HG03439 (cell line): ENCODE data around the gene RASGEF1B.
A peak's percentile ranks its signal among the peaks of the same experiment; 100 is the strongest.
"Not testable (repeated sequence)": the region's sequence is repeated elsewhere in the genome, so short reads cannot be mapped to it uniquely, and the experiment has no call there.

Experiments used
- ATAC-seq: cut with Tn5 transposase; IDR thresholded peaks from one replicate; pipeline ENCODE4 v1.9.1; 2021; ENCODE audit warnings: mild to moderate bottlenecking, moderate library complexity; ENCODE audit not compliant: unreplicated experiment

RASGEF1B gene

DNA sequence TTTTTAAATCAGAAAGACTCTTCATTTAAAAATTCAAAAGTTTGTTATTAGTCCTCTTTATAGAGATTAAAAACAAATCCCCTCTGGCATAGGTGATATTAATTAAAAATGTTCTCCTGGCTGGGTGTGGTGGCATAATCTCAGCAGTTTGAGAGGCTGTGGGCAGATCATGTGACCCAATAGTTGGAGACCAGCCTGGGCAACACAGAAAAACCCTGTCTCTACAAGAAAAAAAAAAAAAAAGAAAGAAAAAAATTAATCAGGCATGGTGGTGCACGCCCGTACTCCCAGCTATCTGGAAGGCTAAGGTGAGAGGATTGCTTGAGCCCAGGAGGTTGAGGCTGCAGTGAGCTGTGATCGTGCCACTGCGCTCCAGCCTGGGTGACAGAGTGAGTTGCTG is 38.9 kb downstream of the RASGEF1B start:
- no peak for ATAC-seq

DNA sequence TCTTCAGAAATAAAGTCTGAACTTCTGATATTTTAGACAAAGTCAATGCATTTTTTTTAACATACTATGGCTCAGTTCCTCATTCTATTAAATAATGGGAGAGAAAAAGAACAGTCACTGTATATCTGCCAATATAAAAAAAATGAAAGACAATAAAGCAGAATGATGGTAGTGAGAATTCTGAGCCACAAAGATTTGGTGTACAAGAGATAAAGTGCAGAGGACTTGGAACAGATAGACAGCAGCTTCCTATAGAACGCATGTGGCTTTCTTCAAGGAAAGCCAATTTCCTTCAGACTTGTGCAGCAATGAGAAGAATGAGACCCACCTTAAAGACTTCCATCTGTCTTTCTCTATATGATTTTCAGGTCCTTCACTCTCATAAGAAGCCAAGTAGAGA is 39.7 kb downstream of the RASGEF1B start:
- no peak for ATAC-seq

DNA sequence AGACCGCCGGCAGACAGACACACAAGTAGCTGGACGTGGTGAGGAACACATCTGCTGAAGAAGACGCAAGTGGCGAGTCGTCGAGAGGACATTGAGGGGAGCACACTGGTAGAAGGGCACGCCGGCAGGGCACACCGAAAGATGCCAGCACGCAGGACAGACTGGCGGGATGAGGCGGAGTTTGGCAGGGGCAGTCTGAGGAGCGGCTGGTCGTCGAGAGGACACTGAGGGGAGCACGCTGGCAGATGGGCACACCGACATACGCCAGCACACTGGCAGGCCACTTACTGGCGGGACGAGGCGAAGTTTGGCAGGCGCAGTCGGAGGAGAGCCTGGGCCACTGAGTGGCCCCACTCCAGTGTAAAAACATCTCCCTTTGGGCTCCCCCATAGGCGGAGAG is 42.1 kb downstream of the RASGEF1B start:
- ATAC-seq, result no peak

DNA sequence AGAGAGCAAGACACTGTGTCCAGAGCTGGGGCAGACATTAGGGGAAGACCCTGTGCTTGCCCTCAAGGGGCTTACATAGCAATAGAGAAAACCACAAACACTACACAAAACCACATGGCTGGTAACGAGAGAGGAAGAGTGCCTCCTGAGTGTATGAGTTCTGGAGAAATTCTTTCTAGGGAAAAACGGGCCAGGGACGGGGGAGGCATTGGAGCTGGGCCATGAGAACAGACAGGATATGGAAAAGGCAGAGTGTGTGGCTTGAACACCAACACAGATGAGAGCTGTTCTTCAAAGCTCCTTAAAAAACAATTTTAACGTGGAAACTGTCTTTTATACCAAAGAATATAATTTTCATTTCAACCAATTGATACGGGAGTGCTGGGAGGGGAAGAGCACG is 42.7 kb downstream of the RASGEF1B start:
- no peak for ATAC-seq

DNA sequence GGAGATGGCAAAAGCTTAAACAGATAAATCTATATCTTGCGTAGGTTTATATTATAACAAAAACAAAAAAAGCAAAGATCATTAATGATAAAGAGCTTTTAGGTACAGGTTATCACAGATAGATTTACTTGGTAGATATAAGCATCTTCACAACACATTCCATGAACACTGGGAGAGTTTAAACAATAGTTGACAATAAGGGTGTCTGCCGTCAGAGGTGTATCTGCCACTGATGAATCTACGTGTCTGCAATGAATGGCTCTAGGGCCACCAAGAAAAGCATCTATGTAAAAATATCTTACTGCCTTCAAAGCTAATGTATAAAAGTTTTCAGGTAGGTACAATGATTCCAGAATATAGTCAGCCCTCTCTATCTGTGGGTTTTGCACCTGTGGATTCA is 43.7 kb downstream of the RASGEF1B start:
- ATAC-seq, result no peak

DNA sequence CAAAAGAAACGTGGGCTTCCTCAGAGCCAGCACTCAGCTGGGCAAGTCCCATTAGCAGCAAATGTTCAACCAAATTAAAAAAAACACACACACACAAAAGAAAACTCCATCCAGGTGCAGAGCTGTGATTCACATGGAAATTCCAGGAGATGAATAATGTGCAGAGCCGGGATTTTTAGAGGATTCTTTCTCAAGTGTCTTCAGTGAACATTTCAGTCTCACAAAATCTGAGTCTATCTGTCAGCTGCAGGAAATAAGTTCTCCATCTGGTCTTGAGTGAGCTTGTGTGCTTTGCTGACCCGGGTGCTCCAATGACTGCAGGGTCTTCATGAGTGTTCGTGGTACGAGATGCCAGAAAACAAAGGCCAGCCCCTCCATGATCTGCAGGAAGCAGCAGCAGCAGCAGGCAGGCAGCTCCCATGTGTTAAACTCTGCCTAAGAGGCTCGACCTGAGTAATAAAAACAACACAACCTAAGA is 44.3 kb downstream of the RASGEF1B start:
- ATAC-seq, result no peak

DNA sequence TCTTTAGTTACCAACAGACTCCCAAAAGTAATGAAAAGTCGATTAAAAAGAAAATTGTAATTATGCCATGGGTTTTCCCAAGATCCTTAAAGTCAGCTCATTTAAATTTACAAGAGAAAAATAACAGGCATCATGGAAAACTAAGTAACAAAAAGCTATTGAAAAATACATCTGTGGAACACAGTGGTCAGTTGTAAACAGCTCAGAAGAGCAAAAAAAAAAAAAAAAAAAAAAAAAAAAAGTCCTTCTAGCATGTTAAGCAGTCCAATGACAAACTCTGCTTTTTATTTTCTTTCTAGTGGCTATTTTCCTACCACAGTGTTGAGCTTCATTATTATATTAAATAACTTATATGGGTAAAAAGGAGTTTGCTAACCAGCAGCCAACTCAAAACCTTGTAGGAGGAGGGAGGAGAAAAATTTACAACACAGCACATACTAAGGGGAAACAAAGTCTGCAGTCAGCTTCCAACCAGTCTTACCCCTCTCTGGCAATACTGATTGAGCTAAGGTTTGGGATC is 44.9 kb downstream of the RASGEF1B start:
- ATAC-seq, result no peak

DNA sequence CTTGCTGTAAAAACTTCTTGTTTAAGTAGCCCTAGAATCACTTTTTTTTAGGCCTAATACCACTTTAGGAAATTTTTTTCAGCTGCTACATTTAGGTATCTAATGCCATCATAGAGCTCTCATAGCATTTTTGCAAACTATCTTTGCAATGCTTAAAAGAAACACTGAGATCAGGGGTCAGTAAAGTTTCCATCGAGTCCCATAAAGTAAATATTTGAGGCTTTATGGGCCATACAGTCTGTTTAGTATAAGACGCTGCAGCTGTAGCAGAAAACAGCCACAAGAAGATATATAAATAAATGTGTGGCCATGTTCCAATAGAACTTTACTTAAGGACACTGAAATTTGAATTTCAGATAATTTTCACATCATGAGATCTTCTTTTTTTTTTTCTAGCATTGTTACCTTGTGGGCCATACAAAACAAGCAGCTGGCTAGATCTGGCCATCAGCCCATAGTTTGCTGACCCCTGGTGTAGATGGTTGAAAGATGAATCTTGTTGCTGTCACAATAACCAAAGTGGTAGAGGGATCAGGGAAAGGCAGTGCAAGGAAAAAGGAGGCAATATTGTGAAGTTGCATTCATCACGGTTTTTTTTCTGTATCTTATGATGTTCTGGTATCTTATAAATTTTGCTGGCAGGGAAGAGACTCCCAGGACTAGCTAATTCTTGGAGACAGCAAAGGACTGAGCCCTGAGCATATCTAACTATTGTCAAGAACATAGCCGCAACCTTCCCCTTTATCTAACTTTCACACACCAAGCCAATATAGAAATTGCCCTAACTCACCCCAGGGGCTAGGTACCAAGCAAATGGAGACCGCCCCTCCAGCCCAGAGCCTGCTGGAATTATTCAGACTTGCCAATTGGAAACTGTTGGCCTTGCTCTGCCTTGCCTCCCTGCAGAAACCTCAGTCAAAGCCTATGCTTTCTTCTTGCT is 46.6 kb downstream of the RASGEF1B start:
- ATAC-seq, result no peak

DNA sequence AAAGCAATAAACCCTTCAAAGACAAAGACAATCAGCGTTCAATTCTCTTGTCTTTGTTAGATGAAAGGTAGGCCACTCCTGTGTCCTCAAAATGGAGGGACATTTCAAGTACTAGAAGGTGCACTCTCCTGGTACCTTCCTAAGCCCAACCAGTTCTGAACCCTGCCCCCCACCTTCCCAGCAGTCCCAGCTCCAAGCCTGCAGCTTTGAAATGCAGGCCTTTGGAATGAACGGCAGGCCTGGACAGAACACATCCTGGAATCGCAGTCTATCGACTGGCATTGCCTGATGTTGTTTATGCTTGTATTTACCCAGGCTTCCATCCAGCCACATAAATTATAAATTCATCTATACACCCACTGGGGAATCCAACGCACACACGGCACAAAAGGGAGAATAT is 47.4 kb downstream of the RASGEF1B start:
- no peak for ATAC-seq

DNA sequence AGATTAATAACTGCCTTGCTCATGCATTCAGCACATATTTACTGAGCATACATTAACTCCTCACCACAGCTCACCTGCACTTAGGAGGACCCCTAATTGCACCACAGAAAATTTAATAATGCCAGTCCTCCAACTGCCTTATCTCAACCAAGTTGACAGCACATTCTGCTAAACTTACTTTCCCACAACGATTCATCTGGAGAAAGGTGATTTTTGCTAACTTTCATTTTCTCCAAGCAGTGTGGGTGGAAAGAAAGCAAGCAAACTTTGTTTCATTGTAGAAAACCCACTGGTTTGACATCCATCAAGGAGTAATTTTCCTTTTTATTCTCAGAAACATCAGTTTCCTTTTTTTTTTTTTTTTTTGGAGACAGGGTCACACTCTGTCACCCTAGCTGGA is 49.1 kb downstream of the RASGEF1B start:
- ATAC-seq, result no peak

DNA sequence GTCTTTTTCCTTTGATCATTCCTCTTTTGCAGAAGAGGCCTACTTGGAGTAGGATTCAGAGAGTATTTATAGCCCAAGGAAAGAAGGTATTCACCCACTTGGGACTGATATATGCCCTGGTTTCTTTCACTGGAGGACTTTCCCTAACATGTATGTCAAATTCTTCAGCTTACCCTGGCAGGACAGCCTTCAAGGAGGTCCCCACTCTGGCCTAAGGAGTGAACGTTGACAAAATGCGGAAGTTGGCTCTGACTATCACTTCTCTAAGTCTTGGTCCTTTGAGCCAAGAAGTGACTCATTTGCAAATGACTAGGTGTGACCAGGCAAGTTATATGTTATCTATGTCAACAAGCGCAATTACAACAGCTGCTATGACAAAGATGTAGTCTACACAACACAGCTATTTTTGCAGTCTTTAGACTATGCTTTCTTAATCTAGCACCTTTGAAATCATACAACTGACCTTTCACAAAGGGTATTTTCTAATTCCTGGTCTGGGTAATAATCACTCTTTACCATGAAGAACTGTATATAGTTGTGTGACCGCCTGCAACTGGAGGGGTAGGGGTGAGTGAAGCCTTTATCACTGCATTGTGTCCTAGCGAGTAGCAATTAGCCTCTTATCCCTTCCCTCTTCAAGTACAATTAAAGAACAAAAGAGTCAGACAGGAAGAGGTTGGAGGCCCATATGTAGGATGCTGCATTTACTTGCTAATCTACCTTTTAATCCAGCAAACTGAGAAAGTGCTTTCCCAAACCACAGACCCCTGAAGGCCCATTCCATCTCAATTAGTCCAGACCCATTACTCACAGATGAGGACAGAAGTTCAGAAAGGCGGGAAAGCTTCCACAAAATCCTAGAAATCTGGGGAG is 50.1 kb downstream of the RASGEF1B start:
- ATAC-seq, result peak; percentile 97

DNA sequence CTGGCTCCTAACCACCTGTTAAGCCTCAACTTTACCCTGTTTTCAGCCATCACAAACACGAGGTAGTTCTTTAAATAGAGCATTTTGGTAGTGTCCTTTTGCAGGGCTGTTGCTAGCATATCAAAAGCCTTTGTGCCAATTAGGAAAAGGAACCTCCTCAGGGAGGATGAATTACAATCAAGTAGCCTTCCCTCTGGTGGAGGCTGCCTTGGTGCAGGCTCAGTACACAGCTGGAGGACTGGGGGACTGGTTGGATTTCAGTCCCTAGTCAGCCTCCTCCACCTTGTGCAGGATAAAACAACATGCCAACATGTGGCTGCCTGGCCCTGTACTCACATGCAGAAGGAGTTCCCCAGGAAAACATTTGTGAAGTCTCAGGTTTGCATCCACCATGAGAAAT is 53.1 kb downstream of the RASGEF1B start:
- ATAC-seq, result no peak

DNA sequence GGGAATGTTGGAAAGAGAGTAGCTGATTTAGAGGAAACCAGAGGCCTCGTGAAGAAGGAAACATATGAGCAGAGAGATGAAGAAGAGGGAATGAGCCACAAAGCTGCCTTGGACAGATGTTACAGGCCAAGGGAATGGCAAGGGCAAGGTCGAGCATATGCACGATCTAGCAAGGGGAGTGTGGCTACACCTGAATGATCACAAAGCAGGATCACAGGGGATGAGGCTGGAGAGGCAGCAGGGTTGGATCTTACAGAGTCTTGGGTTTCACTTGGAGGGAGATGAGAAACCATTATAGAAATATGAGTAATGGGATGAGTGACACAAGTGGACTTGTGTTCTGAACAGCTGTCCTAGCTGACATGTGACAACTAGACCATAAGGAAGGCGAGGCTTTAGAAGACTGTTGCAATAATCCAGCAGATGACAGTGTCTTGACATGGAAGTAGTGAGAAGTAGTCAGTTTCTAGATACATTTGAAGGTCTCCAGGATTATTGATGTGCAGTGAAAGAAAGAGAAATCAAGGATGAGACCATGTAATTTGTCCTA is 58.7 kb downstream of the RASGEF1B start:
- no peak for ATAC-seq

DNA sequence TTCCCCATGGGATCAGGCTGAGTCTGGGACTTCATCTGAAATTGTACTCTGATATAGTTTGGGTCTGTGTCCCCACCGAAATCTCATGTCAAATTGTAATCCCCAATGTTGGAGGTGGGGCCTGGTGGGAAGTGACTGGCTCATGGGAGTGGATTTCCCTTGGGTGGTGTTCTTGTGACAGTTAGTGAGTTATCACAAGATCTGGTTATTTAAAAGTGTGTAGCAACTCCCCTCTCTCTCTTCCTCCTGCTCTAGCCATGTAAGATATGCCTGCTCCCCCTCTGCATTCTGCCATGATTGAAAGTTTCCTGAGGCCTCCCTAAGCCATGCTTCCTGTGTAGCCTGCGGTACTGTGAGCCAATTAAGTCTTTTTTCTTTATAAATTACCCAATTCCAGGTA is 61.0 kb downstream of the RASGEF1B start:
- no peak for ATAC-seq

DNA sequence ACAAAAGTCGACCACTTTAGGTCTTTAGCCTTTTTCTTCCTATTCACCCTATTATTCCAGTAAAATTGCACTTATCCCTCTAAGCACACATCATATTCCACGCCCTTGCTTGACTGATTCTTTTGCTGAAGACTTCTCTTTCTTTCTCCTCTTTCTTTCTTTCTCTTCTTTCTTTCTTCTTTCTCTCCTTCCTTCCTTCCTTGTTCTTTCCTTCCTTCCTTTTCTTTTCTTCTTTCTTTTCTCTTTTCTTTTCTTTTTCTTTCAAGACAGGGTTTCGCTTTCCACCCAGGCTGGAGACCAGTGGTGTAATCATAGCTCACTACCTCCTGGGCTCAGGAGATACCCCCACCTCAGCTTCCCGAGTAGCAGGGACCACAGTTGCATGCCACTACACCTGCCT is 61.9 kb downstream of the RASGEF1B start:
- no peak for ATAC-seq

DNA sequence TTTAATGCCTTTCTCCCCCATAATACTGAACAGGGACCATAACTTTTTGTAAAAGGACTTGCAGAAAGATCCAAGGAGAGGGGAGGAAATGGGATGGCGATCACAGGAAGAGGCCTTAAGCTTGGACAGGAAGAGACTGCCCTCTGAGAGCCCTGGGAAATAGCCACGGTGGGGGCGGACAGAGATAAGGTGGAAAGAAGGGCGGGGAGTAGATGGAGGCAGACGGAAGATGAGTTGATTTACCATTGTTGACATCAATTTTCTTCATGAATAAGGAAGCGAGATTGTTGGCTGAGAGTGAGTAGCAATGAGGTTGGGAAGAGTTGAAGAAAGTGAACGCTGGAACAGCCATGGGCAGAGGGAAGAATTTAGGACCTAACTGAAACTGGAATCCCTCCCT is 63.4 kb downstream of the RASGEF1B start:
- ATAC-seq, result no peak

DNA sequence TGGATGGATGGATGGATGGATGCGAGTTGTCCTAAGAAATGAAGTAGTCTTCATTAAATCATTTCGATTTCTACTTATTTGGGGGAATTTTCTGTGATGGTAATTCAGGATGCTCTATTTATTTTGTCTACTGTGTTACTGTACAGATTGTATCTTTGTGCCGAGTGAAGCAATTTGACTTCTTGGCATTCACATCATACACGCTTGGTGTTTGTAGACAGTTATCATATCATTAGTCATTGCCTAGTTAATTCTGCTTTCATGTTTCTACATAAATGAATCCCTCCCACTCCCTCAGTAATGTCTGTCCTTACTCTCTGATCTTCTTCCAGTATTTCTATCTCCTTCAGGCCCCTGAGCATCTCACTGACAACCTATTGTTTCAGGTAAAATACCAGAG is 64.0 kb downstream of the RASGEF1B start:
- no peak for ATAC-seq

DNA sequence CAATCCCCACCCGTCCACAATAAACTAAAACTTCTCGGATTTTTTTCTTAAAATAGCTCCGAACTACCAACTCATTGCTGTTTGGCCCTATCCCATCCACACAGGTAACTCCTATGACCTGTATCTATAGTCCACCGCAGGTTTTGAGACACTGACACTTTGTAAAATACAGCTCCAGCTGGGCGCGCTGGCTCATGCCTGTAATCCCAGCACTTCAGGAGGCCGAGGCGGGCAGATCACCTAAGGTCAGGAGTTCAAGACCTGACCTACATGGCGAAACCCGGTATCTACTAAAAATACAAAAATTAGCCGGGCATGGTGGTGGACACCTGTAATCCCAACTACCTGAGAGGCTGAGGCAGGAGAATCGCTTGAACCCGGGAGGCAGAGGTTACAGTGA is 65.2 kb downstream of the RASGEF1B start:
- not testable (repeated sequence) for ATAC-seq

DNA sequence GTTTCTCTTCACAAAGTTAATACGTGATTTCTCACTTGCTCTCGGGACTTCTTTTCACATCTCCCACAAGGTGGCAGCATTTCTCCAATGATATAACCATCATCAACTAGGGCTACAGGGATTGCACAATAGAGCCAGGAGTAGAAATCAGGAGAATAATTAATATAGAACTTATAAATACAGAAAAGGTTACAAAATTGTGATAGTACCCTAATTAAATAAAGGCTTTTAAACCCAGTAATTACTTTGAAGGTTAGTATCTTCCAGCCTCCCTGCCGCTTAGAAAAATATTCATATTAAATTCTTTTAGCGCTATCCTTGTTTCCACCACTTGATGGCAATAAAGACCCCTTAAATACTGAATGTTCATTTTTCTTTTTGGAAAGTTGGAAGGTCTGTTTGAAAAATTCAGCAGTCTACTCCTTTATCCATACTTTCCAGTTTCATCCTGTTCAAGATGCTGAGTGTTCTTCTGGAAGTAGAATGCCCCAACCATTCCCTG is 65.8 kb downstream of the RASGEF1B start:
- ATAC-seq, result peak; percentile 82

DNA sequence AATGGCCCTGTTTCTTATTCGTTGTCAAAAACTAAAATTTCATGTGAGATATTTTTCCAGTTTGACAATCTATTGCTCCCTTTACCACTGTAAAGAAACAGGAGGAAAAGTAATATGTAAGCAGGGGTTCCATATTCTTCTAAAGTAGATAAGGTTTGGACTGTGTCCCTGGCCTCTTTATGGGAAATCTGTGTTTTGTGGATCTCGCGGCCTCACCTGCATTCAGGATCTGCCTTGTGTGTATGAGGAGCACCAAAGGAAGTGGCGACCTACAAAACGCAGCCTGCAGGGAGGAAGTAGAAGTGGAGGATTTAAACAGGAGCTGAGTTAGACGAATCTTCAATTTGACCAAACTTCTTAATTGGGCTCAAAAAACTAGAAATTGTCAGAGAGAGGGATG is 67.0 kb downstream of the RASGEF1B start:
- ATAC-seq, result no peak

DNA sequence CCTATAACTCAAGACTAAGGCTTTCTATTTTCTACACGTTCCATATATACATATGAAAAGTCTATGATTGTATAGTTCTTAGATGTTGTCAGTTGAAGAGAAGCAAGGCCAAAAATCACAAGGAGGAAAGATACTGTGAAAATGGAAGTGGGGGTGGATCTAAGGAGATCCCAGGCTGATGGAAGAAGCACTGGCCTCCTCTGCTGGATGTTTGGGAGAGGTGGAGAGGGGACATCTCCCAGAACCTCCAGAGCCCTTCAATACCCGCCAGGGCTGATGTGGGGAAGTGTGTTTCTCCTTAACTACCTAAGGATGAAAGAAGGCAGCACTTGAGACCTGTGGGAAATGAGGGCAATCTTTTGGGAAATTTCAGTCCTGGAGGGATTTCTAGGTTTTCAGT is 67.4 kb downstream of the RASGEF1B start:
- no peak for ATAC-seq
